Nephron progenitor cell (in vitro differentiated cells): ENCODE measurements around the gene SFXN3.

Source experiments
- DNase-seq: peaks from one replicate; pipeline ENCODE4 v3.0.0; 2021
- H3K27ac Mint-ChIP-seq: 2 replicates; pipeline ENCODE4 v1.8.0; 2021; ENCODE audit warnings: mild to moderate bottlenecking, moderate library complexity, mixed read lengths
- H3K27me3 Mint-ChIP-seq: 2 replicates; pipeline ENCODE4 v1.8.0; 2021; ENCODE audit warnings: mild to moderate bottlenecking, low read depth, mixed read lengths; ENCODE audit not compliant: poor library complexity
- H3K36me3 Mint-ChIP-seq: 2 replicates; pipeline ENCODE4 v1.8.0; 2021; ENCODE audit warnings: low read depth, mixed read lengths
- H3K4me1 Mint-ChIP-seq: 2 replicates; pipeline ENCODE4 v1.8.0; 2021; ENCODE audit warnings: mixed read lengths
- H3K4me3 Mint-ChIP-seq: 2 replicates; pipeline ENCODE4 v1.8.0; 2021; ENCODE audit warnings: mild to moderate bottlenecking, moderate library complexity, mixed read lengths
- H3K9me3 Mint-ChIP-seq: 2 replicates; pipeline ENCODE4 v1.8.0; 2021; ENCODE audit warnings: mild to moderate bottlenecking, moderate library complexity, mixed read lengths
- CTCF ChIP-seq: fragments of 200-600 bp; sonication (generic); IDR thresholded peaks from 2 replicates; pipeline ENCODE4 v1.5.0; 2021; ENCODE audit warnings: antibody characterized with exemption

SFXN3 gene

GRCh38 chr10:101067356-101068083 lies 36.5 kb downstream of the SFXN3 start:
- Mint-ChIP-seq H3K27ac (no peak overlapping the region), H3K4me1 (peaks cover 61% of the 10 kb centered on the region), H3K9me3 (no peaks in the 10 kb centered on the region), H3K4me3 (peak overlapping the region; percentile 84), H3K27me3 (peaks cover 78% of the 10 kb centered on the region), H3K36me3 (no peaks in the 10 kb centered on the region)
- TF ChIP-seq CTCF = peak; percentile 89
- DNase-seq = peak; percentile 86

- no peak for TF ChIP-seq CTCF
- H3K4me1 Mint-ChIP-seq = peaks cover 65% of the 10 kb centered on the region
- no peaks in the 10 kb centered on the region for H3K36me3 Mint-ChIP-seq
- H3K27ac Mint-ChIP-seq = no peak overlapping the region
- no peak overlapping the region for H3K4me3 Mint-ChIP-seq
- H3K9me3 Mint-ChIP-seq = no peaks in the 10 kb centered on the region
- no peak for DNase-seq
- peaks cover 80% of the 10 kb centered on the region for H3K27me3 Mint-ChIP-seq
These were observed 38.4 kb downstream of the SFXN3 start for GRCh38 chr10:101069441-101069840.

GRCh38 chr10:101070098-101070497 lies 39.1 kb downstream of the SFXN3 start:
- H3K36me3 Mint-ChIP-seq = no peaks in the 10 kb centered on the region
- no peaks in the 10 kb centered on the region for H3K9me3 Mint-ChIP-seq
- no peak for DNase-seq
- TF ChIP-seq CTCF = no peak
- H3K4me3 Mint-ChIP-seq = no peak overlapping the region
- H3K27ac Mint-ChIP-seq = no peak overlapping the region
- H3K4me1 Mint-ChIP-seq = peaks cover 59% of the 10 kb centered on the region
- peaks cover 78% of the 10 kb centered on the region for H3K27me3 Mint-ChIP-seq

- H3K9me3 Mint-ChIP-seq = no peaks in the 10 kb centered on the region
- DNase-seq = no peak
- no peak overlapping the region for H3K27ac Mint-ChIP-seq
- peaks cover 78% of the 10 kb centered on the region for H3K27me3 Mint-ChIP-seq
- TF ChIP-seq CTCF = no peak
- H3K36me3 Mint-ChIP-seq = no peaks in the 10 kb centered on the region
- peaks cover 57% of the 10 kb centered on the region for H3K4me1 Mint-ChIP-seq
- H3K4me3 Mint-ChIP-seq = no peak overlapping the region
These were observed 40.3 kb downstream of the SFXN3 start for GRCh38 chr10:101071267-101071884.

- no peak for DNase-seq
- no peaks in the 10 kb centered on the region for H3K9me3 Mint-ChIP-seq
- peaks cover 78% of the 10 kb centered on the region for H3K27me3 Mint-ChIP-seq
- peak overlapping the region; percentile 38 for H3K27ac Mint-ChIP-seq
- peak overlapping the region; percentile 53 for H3K4me3 Mint-ChIP-seq
- no peaks in the 10 kb centered on the region for H3K36me3 Mint-ChIP-seq
- peaks cover 58% of the 10 kb centered on the region for H3K4me1 Mint-ChIP-seq
- no peak for TF ChIP-seq CTCF
These were observed 40.9 kb downstream of the SFXN3 start for GRCh38 chr10:101071885-101072433.
